HG03066 (cell line): Measurements from ENCODE around the gene HS3ST4.

Experiments
- ATAC-seq: cut with Tn5 transposase; IDR thresholded peaks from one replicate; pipeline ENCODE4 v1.9.1; 2021; ENCODE audit warnings: low read depth; ENCODE audit not compliant: unreplicated experiment

Gene HS3ST4

GRCh38 chr16:26158142-26158759 is 466.5 kb downstream of the HS3ST4 start:
- no peak for ATAC-seq

GRCh38 chr16:26161461-26162180 is 469.9 kb downstream of the HS3ST4 start:
- no peak for ATAC-seq

- no peak for ATAC-seq
Observed at GRCh38 chr16:26169473-26169872, 477.7 kb downstream of the HS3ST4 start.

DNA sequence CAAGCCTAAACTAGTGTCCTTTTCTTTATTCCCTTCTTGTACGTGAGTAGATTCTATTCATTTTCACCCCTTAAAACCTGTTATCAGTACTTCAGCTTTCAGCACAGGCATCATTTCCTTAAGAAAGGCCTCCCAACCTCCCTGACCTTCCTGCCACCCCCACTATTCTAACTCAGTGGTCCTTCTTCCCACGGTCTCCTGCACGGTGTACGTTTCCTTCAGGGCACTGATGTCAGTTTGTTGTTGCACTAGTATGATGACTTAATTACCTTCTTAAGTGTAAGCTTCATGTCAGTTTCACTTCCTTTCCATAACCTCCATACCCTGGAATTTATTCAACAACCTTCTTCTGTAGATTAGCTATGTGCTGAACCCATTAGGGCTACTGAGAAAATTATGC is 484.2 kb downstream of the HS3ST4 start:
- no peak for ATAC-seq

DNA sequence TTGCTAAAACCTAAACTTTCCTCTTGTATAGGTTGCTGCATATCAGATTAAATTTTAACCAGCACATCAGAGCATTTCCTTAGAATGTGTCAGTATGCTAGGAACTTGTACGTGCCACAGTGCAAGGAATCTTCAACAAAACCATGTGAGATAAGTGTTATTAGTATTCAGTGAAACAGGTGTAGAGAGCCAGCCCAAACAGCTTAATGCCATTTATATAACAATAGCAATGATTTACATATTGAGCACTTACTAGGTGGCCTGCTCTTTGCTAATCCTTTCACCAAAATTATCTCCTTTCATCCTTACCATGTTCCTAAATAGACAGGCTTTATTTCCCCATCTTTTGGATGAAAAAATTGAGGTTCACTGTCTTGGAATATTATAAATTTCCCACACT is 485.7 kb downstream of the HS3ST4 start:
- no peak for ATAC-seq

DNA sequence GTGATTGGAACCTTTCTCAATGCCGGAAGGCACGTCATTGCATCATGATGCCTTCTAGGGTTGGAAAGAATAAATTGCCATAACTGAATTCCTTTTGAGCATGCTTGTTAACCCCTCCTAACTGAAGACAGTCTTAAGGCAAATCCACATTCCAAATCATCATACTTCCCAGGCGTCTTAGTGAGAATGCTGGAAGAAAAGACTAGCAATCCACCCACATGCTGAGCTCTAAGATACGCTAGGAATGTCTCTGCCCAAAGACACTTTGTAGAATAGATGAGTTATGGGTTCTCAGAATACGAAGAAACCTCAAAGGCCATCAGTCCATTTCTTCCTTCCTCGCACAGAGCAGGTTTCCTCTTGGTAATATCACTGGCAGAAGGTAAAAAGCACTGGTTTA is 486.5 kb downstream of the HS3ST4 start:
- ATAC-seq: no peak

DNA sequence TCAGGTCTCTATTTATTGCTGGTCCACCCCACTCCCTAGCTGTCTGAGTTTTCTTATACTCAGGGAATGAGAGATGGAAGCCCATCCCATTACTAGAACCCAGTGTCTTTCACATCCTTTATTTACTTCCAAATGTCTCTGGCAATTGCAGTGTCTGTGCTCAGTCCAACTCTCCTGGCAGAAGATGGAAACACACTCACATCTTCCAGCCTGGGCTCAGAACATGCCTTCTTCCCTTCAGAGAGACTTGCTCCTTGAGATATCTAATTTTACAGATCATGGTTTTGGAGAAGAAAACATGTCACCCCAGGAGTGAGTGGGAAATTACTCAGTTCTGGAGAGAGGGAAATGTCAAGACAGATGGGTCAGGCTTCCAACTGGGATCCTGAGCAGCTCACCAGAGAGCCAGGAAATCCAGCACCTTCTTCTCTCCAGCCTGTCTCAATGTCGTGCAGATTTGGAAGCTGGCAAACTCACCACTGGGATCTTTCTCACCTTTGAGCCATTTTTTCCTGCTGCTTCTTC is 494.4 kb downstream of the HS3ST4 start:
- no peak for ATAC-seq
